Mammary epithelial cell (primary cell): Measurements from ENCODE around the gene TBC1D22A.

Source experiments
- CTCF ChIP-seq, 2 donors: IDR thresholded peaks in 1 of 2; conservative IDR thresholded peaks in 1 of 2; 2 replicates each; pipeline ENCODE4 v1.5.1; 2011 to 2012; ENCODE audit warnings: inconsistent platforms in 2 of 2, low read length in 2 of 2, mild to moderate bottlenecking in 2 of 2, control low read depth in 1 of 2, low read depth in 1 of 2; ENCODE audit not compliant: insufficient read depth in 1 of 2; ENCODE audit errors: extremely low read depth in 1 of 2
- EZH2 ChIP-seq: IDR thresholded peaks from 2 replicates; pipeline ENCODE4 v1.6.1; 2012; ENCODE audit warnings: low read length, inconsistent platforms, borderline replicate concordance

- TF ChIP-seq EZH2, result no peak
- TF ChIP-seq CTCF (conservative IDR thresholded peaks at IDR 0.05 in 1 of 2, IDR thresholded peaks at IDR 0.05 in 1 of 2; ENCODE audit: extremely low read depth in 1 of 2, insufficient read depth in 1 of 2, low read depth in 1 of 2, low read length in 2 of 2), result no peak
Observed at GRCh38 chr22:46951973-46952372, 189.5 kb downstream of the TBC1D22A start.
